PC-3 (cell line): Measurements from ENCODE around the gene PDS5A. TPM values are rescaled to one million over a fixed set of nuclear protein-coding genes. Genes with fewer than 3 reads are reported as not detected.

Experiments used
- ATAC-seq: fragments of 200-7000 bp; cut with Tn5 transposase; 2 replicates; pipeline ENCODE4 v1.9.1; 2020; ENCODE audit warnings: mild to moderate bottlenecking, moderate library complexity
- BruUV-seq: library from RNA; stranded (reverse); fragments of 400-500 nt; replicated peaks from 2 replicates; lab custom pipeline; 2021; lab: Mats Ljungman, UMichigan
- CTCF ChIA-PET: fragments of 300-600 bp; sonication (Branson Sonifier 250); formaldehyde crosslinking; loops from one replicate; lab custom pipeline; 2022; ENCODE audit warnings: antibody characterized with exemption; lab: Charles Lee
- POLR2A ChIA-PET: fragments of 300-600 bp; sonication (Branson Sonifier 250); formaldehyde crosslinking; loops from one replicate; lab custom pipeline; 2022; ENCODE audit warnings: antibody characterized with exemption; ENCODE audit not compliant: unreplicated experiment; lab: Charles Lee
- DNase-seq: peaks from one replicate; pipeline ENCODE4 v3.0.0-alpha.2; 2015
- H2AFZ ChIP-seq: fragments of 300-600 bp; sonication (generic); 2 replicates; pipeline ENCODE4 v1.6.0; 2016; ENCODE audit warnings: antibody characterized with exemption, low read length
- H3F3A ChIP-seq: fragments of 300-600 bp; sonication (generic); one replicate; pipeline ENCODE4 v1.6.0; 2017; ENCODE audit warnings: antibody characterized with exemption, low read length, control low read depth, mild to moderate bottlenecking; ENCODE audit not compliant: unreplicated experiment
- H3K27ac ChIP-seq: fragments of 300-600 bp; sonication (generic); 2 replicates; pipeline ENCODE4 v1.5.1; 2016; ENCODE audit warnings: mild to moderate bottlenecking, low read length
- H3K27me3 ChIP-seq: fragments of 300-600 bp; sonication (generic); 2 replicates; pipeline ENCODE4 v1.6.1; 2016; ENCODE audit warnings: low read length, mixed read lengths
- H3K36me3 ChIP-seq: fragments of 300-600 bp; sonication (generic); 2 replicates; pipeline ENCODE4 v1.6.1; 2016; ENCODE audit warnings: low read depth, mixed run types, low read length, mixed read lengths
- H3K4me1 ChIP-seq: fragments of 300-600 bp; sonication (generic); 2 replicates; pipeline ENCODE4 v1.5.1; 2016; ENCODE audit warnings: low read length; ENCODE audit not compliant: insufficient read depth
- H3K4me2 ChIP-seq: fragments of 300-600 bp; sonication (generic); 2 replicates; pipeline ENCODE4 v1.6.0; 2016; ENCODE audit warnings: low read length
- H3K4me3 ChIP-seq: fragments of 300-600 bp; sonication (generic); 2 replicates; pipeline ENCODE4 v1.5.1; 2016; ENCODE audit warnings: mild to moderate bottlenecking, low read length, mixed read lengths
- H3K79me2 ChIP-seq: fragments of 300-600 bp; sonication (generic); 2 replicates; pipeline ENCODE4 v1.6.1; 2017; ENCODE audit warnings: low read length, mixed read lengths
- H3K9ac ChIP-seq: fragments of 300-600 bp; sonication (generic); 2 replicates; pipeline ENCODE4 v1.6.0; 2016; ENCODE audit warnings: mild to moderate bottlenecking, low read length
- H3K9me2 ChIP-seq: fragments of 300-600 bp; sonication (generic); replicated peaks from 2 replicates; pipeline ENCODE4 v1.6.1; 2016; ENCODE audit warnings: mixed run types, low read length, mixed read lengths
- H3K9me3 ChIP-seq: fragments of 300-600 bp; sonication (generic); 2 replicates; pipeline ENCODE4 v1.6.1; 2016; ENCODE audit warnings: low read length, mixed read lengths
- H4K20me1 ChIP-seq: fragments of 300-600 bp; sonication (generic); 2 replicates; pipeline ENCODE4 v1.6.1; 2016; ENCODE audit warnings: low read length, mixed read lengths
- CTCF ChIP-seq: fragments of 300-600 bp; sonication (generic); conservative IDR thresholded peaks from 2 replicates; pipeline ENCODE4 v1.5.1; 2017; ENCODE audit warnings: antibody characterized with exemption, low read depth, mild to moderate bottlenecking, low read length
- EZH2 ChIP-seq: fragments of 300-600 bp; sonication (generic); IDR thresholded peaks from one replicate; pipeline ENCODE4 v1.6.1; 2017; ENCODE audit warnings: antibody characterized with exemption, mild to moderate bottlenecking, low read length; ENCODE audit not compliant: unreplicated experiment
- EZH2phosphoT487 ChIP-seq: fragments of 300-600 bp; sonication (generic); IDR thresholded peaks from 2 replicates; pipeline ENCODE4 v1.6.1; 2018; ENCODE audit warnings: mild to moderate bottlenecking, antibody characterized with exemption, low read length, borderline replicate concordance
- intact Hi-C: fragments of 100-400 bp; cut with micrococcal nuclease; formaldehyde crosslinking; loops from 2 replicates; pipeline ENCODE4 v1.9.0; 2023
- total RNA-seq: library from RNA; depleted of rRNA; stranded (reverse); fragments of >200 nt; gene quantifications from 2 replicates; pipeline ENCODE4 v1.2.3, GENCODE V29; 2014

The PDS5A gene
- total RNA-seq, 1 experiment from 2014 or later, result 39.9 TPM

DNA sequence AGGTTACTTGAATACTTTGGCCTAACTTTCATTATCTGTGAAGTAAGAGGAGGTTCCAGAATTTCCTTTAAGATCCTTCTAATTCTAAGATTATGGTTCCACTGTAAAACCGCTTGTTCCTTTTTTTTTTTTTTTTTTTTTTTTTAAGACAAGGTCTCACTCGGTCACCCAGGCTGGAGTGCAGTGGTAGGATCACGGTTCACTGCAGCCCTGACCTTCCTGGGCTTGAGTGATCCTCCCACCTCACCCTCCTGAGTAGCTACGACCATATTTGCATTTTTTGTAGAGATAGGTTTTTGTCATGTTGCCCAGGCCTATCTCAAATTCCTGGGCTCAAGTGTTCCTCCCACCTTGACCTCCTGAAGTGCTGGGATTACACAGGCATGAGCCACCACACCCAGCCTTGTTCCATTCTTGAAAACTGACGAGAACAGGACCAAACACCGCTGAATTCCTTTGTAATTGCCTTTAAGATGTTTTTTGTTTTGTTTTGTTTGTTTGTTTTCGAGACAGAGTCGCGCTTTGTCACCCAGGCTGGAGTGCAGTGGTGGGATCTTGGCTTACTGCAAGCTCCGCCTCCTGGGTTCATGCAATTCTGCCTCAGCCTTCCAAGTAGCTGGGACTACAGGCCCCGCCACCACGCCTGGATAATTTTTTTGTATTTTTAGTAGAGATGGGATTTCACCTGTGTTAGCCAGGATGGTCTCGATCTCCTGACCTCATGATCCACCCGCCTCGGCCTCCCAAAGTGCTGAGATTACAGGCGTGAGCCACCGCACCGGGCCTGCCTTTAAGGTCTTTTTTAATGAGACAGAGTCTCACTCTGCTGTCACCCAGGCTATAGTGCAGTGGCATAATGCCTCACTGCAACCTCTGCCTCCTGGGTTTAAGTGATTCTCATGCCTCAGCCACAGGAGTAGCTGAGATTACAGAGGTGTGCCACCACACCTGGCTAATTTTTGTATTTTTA is 6.8 kb downstream of the PDS5A start:
- POLR2A ChIA-PET, result no interaction called here
- Histone ChIP-seq H3K4me1 (peaks cover 7% of the 10 kb centered on the region), H3K27me3 (no peaks in the 10 kb centered on the region), H3K4me2 (no peak overlapping the region), H3K9me3 (no peaks in the 10 kb centered on the region), H3K9ac (no peak overlapping the region), H3K36me3 (peaks cover 20% of the 10 kb centered on the region), H3K9me2 (no peaks in the 10 kb centered on the region), H4K20me1 (0 out of 2 replicates have a peak, but pooled peaks cover 10% of the 10 kb centered on the region), H3K79me2 (peaks cover 94% of the 10 kb centered on the region), H3K4me3 (no peak overlapping the region), H2AFZ (no peak overlapping the region), H3F3A (no peaks in the 10 kb centered on the region), H3K27ac (no peak overlapping the region)
- intact Hi-C loops, result loop anchor here (10.0 kb wide), 1 partner anchor 506 kb away; no protein-coding TSS in a partner anchor
- DNase-seq (peak; percentile 12), ATAC-seq (peak; percentile 24)
- CTCF ChIA-PET, result interaction anchor here (0.6 kb wide), 1 partner anchor 243 kb away, joined by 4 read pairs; no protein-coding TSS in a partner anchor
- TF ChIP-seq EZH2 (no peak), CTCF (no peak), EZH2phosphoT487 (no peak)
- no TSS peak for BruUV-seq

GRCh38 chr4:39963656-39964055 is 14.1 kb downstream of the PDS5A start:
- BruUV-seq, result no TSS peak
- no peaks in the 10 kb centered on the region for H3K36me3 ChIP-seq
- CTCF ChIA-PET, result no interaction called here

DNA sequence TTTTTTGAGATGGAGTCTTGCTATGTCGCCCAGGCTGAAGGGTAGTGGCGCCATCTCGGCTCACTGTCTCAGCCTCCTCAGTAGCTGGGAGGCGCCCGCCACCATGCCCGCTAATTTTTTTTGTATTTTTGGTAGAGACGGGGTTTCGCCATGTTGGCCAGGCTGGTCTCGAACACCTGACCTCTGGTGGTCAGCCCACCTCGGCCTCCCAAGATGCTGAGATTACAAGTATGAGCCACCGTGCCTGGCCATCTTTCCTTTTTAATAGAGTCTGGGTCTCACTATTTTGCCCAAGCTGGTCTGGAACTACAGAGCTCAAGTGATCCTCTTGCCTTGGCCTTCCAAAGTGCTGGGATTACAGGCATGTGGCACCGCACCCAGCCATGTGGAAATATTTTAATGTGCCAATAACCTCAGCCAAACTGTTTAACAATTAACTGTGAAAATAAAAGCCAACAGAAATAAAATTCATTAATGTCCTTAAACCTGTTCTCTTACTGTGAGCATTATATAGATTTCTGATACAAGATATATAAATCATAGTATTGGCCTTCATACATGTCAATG is 16.3 kb downstream of the PDS5A start:
- BruUV-seq, result no TSS peak
- Histone ChIP-seq H3F3A (no peaks in the 10 kb centered on the region), H3K27ac (no peak overlapping the region), H3K9me2 (no peaks in the 10 kb centered on the region), H3K27me3 (no peaks in the 10 kb centered on the region), H3K4me3 (no peak overlapping the region), H2AFZ (no peak overlapping the region), H3K36me3 (no peaks in the 10 kb centered on the region), H3K9me3 (no peaks in the 10 kb centered on the region), H4K20me1 (peaks cover 14% of the 10 kb centered on the region), H3K4me2 (no peak overlapping the region), H3K4me1 (no peaks in the 10 kb centered on the region), H3K79me2 (peaks cover 98% of the 10 kb centered on the region), H3K9ac (no peak overlapping the region)
- ChIA-PET POLR2A (no interaction called here), CTCF (no interaction called here)
- no peak for DNase-seq
- no peak for ATAC-seq
- intact Hi-C loops, result no loop called here
- no peak for TF ChIP-seq EZH2
- no peak for TF ChIP-seq CTCF
- TF ChIP-seq EZH2phosphoT487, result no peak

More at GRCh38 chr4:39963656-39964055, 14.1 kb downstream of the PDS5A start:
- POLR2A ChIA-PET, result no interaction called here
- DNase-seq (no peak), ATAC-seq (no peak)
- no peaks in the 10 kb centered on the region for H3K27me3 ChIP-seq
- H3K79me2 ChIP-seq, result peaks cover 93% of the 10 kb centered on the region
- H3F3A ChIP-seq, result no peaks in the 10 kb centered on the region
- TF ChIP-seq EZH2phosphoT487, result no peak
- no peak overlapping the region for H3K4me3 ChIP-seq
- peaks cover 14% of the 10 kb centered on the region for H4K20me1 ChIP-seq
- no peaks in the 10 kb centered on the region for H3K9me3 ChIP-seq
- intact Hi-C loops, result no loop called here
- no peak overlapping the region for H2AFZ ChIP-seq
- H3K27ac ChIP-seq, result no peak overlapping the region
- H3K4me2 ChIP-seq, result no peak overlapping the region
- H3K4me1 ChIP-seq, result no peaks in the 10 kb centered on the region
- no peak overlapping the region for H3K9ac ChIP-seq
- no peaks in the 10 kb centered on the region for H3K9me2 ChIP-seq
